ENCODE data around the gene TLR9.

DNA sequence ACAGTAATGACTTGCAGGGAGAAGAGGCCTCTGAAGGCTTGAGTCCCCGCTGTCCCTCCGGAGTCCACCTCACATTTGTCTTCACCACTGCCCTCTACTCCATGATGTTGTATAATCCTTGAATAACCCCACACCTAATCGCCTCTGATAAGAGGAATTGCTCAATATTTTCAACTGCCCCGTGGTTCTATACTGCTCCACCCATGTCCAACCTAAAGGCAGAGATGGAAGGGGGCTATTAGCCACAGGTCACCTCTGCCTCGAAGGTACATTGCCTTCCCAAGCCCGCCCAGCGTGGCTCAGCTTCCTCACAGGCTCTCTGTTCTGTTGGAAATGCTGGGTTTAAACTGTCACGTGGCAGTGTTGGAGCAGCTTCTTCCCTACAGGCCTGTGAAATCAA, 12.4 kb downstream of the TLR9 start:
- TF ChIP-seq, protein P1, sequence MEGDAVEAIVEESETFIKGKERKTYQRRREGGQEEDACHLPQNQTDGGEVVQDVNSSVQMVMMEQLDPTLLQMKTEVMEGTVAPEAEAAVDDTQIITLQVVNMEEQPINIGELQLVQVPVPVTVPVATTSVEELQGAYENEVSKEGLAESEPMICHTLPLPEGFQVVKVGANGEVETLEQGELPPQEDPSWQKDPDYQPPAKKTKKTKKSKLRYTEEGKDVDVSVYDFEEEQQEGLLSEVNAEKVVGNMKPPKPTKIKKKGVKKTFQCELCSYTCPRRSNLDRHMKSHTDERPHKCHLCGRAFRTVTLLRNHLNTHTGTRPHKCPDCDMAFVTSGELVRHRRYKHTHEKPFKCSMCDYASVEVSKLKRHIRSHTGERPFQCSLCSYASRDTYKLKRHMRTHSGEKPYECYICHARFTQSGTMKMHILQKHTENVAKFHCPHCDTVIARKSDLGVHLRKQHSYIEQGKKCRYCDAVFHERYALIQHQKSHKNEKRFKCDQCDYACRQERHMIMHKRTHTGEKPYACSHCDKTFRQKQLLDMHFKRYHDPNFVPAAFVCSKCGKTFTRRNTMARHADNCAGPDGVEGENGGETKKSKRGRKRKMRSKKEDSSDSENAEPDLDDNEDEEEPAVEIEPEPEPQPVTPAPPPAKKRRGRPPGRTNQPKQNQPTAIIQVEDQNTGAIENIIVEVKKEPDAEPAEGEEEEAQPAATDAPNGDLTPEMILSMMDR (conservative IDR thresholded peaks at IDR 0.05 in 1 of 2, IDR thresholded peaks at IDR 0.05 in 1 of 2; ENCODE audit: low read depth in 1 of 2, low read length in 2 of 2): no peak
- TF ChIP-seq EZH2 (IDR thresholded peaks at IDR 0.05; ENCODE audit: low read length, missing control alignments): no peak

Measured in fibroblast of lung (primary cell).